ENCODE data around the gene KCNAB3.
A peak's percentile ranks its signal among the peaks of the same experiment; 100 is the strongest.

The KCNAB3 gene

GRCh38 chr17:7886227-7887037, 43.2 kb downstream of the KCNAB3 start (continued):
- TF ChIP-seq ZBTB1 (tag by site-specific recombination; IDR thresholded peaks at IDR 0.05), result 0 out of 2 replicates have a peak, but pooled peaks have one; percentile 3
- TF ChIP-seq RBAK (tag by site-specific recombination; IDR thresholded peaks at IDR 0.05), result no peak
- TF ChIP-seq IKZF3 (tag by site-specific recombination; IDR thresholded peaks at IDR 0.05), result no peak
- no peak for TF ChIP-seq ZNF248 (tag by site-specific recombination; IDR thresholded peaks at IDR 0.05)
- no peak for TF ChIP-seq ATF2 (tag by site-specific recombination; IDR thresholded peaks at IDR 0.05; ENCODE audit: low read depth)
- peak; percentile 54; the same call in 1 of the 2 replicates for TF ChIP-seq ZNF76 (tag by site-specific recombination; IDR thresholded peaks at IDR 0.05; ENCODE audit: borderline replicate concordance, low read depth)
- TF ChIP-seq ZNF24 (tag by site-specific recombination; IDR thresholded peaks at IDR 0.05), result no peak; the same call in 1 of the 2 replicates
- no peak for TF ChIP-seq INSM2 (tag by site-specific recombination; IDR thresholded peaks at IDR 0.05)
- no peak; the same call in 1 of the 2 replicates for TF ChIP-seq ZNF692 (tag by site-specific recombination; IDR thresholded peaks at IDR 0.05)
- TF ChIP-seq ZNF211 (tag by site-specific recombination; IDR thresholded peaks at IDR 0.05; ENCODE audit: low read depth), result no peak
- TF ChIP-seq ZNF670 (tag by site-specific recombination; IDR thresholded peaks at IDR 0.05; ENCODE audit: low read depth), result no peak
- no peak for TF ChIP-seq ZNF10 (tag by site-specific recombination; IDR thresholded peaks at IDR 0.05)
- TF ChIP-seq ZNF23 (tag by site-specific recombination; IDR thresholded peaks at IDR 0.05; ENCODE audit: borderline replicate concordance), result no peak
- peak; percentile 5; the same call in 1 of the 2 replicates for TF ChIP-seq ZBTB11 (tag by site-specific recombination; conservative IDR thresholded peaks at IDR 0.05; ENCODE audit: low read depth)
- no peak for TF ChIP-seq ZNF146 (tag by site-specific recombination; IDR thresholded peaks at IDR 0.05)
- no peak for TF ChIP-seq ZNF626 (tag by site-specific recombination; IDR thresholded peaks at IDR 0.05)
- TF ChIP-seq YY1 (tag by site-specific recombination; IDR thresholded peaks at IDR 0.05), result no peak
- no peak for TF ChIP-seq ZNF148 (tag by site-specific recombination; IDR thresholded peaks at IDR 0.05; ENCODE audit: borderline replicate concordance)
- no peak for TF ChIP-seq ZNF169 (tag by site-specific recombination; IDR thresholded peaks at IDR 0.05)
- TF ChIP-seq ZNF548 (tag by site-specific recombination; IDR thresholded peaks at IDR 0.05), result no peak
- no peak for TF ChIP-seq ZBTB49 (tag by site-specific recombination; IDR thresholded peaks at IDR 0.05; ENCODE audit: low read depth)
- no peak for TF ChIP-seq ZNF610 (tag by site-specific recombination; IDR thresholded peaks at IDR 0.05; ENCODE audit: borderline replicate concordance)
- TF ChIP-seq ZNF488 (tag by site-specific recombination; IDR thresholded peaks at IDR 0.05), result no peak
- no peak for TF ChIP-seq ZNF473 (tag by site-specific recombination; IDR thresholded peaks at IDR 0.05)
- TF ChIP-seq ZBTB17 (tag by site-specific recombination; IDR thresholded peaks at IDR 0.05), result no peak

Measured in HEK293 (cell line).